Measurements from ENCODE around the gene VGLL4.

Gene VGLL4

DNA sequence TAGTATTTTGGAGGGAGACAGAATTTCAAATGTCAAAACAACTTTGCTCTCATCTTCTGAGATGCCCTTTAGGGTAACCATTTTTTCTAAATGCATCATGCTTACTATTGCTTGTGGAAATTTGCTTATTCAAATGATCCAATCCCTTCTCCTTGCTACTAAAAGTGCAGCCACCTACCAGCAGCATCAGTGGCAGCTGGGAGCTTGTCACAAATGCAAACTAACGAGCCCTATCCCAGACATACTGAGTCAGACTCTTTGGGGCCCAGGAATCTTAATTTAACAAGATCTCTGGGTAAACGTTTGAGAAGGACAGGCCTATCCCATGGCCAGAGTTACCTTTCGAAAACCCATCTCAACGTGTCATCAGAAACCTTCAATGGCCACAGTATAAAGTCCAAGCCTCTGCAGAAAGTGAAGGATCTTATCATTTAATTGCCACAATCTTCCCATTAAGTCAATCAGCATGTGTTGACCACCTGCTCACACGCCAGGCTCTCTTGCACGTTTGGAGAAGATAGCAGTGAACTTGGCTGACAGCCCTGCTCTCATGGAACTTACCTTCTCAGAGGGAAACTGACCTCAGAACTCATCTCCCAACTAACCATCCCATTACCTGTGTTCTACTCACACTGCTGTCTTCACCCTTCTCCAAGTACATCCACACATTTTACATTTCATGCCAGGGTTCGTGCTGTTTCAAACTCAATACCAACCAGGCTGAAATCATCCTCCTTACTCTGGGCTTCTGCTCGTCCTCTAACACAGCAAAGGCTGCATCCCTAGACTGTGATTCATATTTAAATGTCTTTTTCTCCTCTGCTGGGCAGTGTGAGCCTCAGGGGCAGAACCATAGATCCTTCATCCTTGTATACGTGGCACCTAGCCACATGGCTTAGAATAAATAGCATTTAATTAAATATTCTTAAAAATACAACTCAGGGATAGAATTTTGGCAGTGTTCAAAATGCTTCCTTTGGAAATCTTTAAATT is 24.8 kb upstream of the VGLL4 start:
- H3K27me3 ChIP-seq (ENCODE audit: control insufficient read depth in 1 of 2, insufficient read depth in 2 of 2, low read length in 2 of 2), result no peaks in the 10 kb centered on the region
- H3K4me3 ChIP-seq (ENCODE audit: low read depth in 1 of 2, low read length in 2 of 2), result no peak overlapping the region
- no peaks in the 10 kb centered on the region for H3K36me3 ChIP-seq (ENCODE audit: insufficient read depth, low read length)
- H3K9ac ChIP-seq (ENCODE audit: low read length), result no peak overlapping the region
- no peak overlapping the region for H3K27ac ChIP-seq (ENCODE audit: low read depth, low read length)
- peaks cover 6% of the 10 kb centered on the region for H3K4me1 ChIP-seq (ENCODE audit: insufficient read depth, low read length)
- no peaks in the 10 kb centered on the region for H3K9me3 ChIP-seq (ENCODE audit: low read length)

DNA sequence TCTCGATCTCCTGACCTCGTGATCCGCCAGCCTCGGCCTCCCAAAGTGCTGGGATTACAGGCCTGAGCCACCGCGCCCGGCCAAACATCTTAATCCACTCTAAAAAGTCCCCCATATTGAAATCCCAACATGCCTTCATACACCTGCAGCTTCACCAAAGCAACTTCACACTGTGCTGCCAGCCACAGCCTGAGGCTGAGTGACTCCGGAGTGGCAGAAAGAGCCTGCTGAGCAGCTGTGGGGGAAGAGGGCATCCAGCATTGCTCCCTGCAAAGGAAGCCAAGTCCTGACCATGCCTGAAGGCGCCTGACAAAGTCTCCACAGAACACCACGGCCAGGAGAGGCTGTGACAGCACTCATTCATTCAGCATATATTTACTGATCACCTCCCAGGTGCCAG is 21.6 kb upstream of the VGLL4 start:
- no peak overlapping the region for H3K4me3 ChIP-seq (ENCODE audit: low read depth in 1 of 2, low read length in 2 of 2)
- H3K27ac ChIP-seq (ENCODE audit: low read depth, low read length), result no peak overlapping the region
- peaks cover 6% of the 10 kb centered on the region for H3K4me1 ChIP-seq (ENCODE audit: insufficient read depth, low read length)

DNA sequence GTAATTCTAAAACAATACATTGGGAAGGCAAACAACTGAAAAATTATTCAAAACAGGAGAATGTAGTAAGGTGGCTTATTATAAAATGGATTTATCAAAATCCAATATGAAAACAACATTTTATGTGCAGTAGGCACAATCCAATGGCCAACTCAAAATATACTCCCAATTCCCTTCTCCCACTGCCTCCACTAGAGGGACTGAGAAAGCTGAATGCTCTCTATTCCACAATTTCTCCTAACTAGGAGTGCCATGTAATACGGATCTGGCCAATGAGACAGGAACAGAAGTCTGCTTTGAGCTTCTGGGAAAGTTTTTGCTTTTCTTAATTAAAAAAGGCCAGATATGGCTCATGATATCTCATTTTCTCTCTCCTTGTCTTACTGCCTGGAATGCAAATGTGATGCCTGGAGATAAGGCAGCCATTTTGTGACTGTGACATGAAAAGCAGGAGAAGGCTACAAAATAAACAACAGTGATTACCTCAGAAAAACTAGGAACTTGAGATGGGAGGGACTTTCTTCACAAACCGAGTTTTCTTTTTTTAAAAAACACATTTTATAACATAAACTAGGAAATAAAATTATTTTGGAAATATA is 18.8 kb upstream of the VGLL4 start:
- Histone ChIP-seq H3K9me3 (ENCODE audit: low read length) (no peaks in the 10 kb centered on the region), H3K36me3 (ENCODE audit: insufficient read depth, low read length) (no peaks in the 10 kb centered on the region), H3K4me1 (ENCODE audit: insufficient read depth, low read length) (peaks cover 1% of the 10 kb centered on the region), H3K9ac (ENCODE audit: low read length) (no peak overlapping the region), H3K27ac (ENCODE audit: low read depth, low read length) (no peak overlapping the region), H3K27me3 (ENCODE audit: control insufficient read depth in 1 of 2, insufficient read depth in 2 of 2, low read length in 2 of 2) (no peaks in the 10 kb centered on the region), H3K4me3 (ENCODE audit: low read depth in 1 of 2, low read length in 2 of 2) (no peak overlapping the region)

More for the DNA sequence above, 21.6 kb upstream of the VGLL4 start:
- Histone ChIP-seq H3K9me3 (ENCODE audit: low read length) (no peaks in the 10 kb centered on the region), H3K27me3 (ENCODE audit: control insufficient read depth in 1 of 2, insufficient read depth in 2 of 2, low read length in 2 of 2) (no peaks in the 10 kb centered on the region), H3K9ac (ENCODE audit: low read length) (no peak overlapping the region), H3K36me3 (ENCODE audit: insufficient read depth, low read length) (no peaks in the 10 kb centered on the region)

DNA sequence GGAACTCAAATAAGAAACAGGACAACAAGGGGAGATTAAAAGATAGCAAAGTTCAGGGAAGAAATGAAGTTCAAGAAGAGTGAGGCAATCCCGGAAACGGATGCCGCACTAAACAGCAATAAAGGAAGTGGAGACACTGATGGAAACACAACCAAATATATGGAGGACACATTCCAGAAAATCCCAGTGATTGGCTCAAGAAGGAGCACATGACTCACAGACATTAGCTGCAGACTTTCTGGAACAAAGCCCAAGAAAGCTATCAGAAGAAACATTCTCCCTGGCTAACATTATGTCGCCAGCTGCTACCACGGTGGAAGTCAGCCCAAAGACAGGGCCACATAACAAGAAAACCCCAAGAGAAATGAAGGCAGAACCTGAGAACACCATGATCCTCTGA is 18.1 kb upstream of the VGLL4 start:
- H3K36me3 ChIP-seq (ENCODE audit: insufficient read depth, low read length), result no peaks in the 10 kb centered on the region
- H3K9ac ChIP-seq (ENCODE audit: low read length), result no peak overlapping the region
- H3K4me3 ChIP-seq (ENCODE audit: low read depth in 1 of 2, low read length in 2 of 2), result no peak overlapping the region
- no peaks in the 10 kb centered on the region for H3K27me3 ChIP-seq (ENCODE audit: control insufficient read depth in 1 of 2, insufficient read depth in 2 of 2, low read length in 2 of 2)
- no peaks in the 10 kb centered on the region for H3K9me3 ChIP-seq (ENCODE audit: low read length)
- no peak overlapping the region for H3K27ac ChIP-seq (ENCODE audit: low read depth, low read length)
- peaks cover 6% of the 10 kb centered on the region for H3K4me1 ChIP-seq (ENCODE audit: insufficient read depth, low read length)

DNA sequence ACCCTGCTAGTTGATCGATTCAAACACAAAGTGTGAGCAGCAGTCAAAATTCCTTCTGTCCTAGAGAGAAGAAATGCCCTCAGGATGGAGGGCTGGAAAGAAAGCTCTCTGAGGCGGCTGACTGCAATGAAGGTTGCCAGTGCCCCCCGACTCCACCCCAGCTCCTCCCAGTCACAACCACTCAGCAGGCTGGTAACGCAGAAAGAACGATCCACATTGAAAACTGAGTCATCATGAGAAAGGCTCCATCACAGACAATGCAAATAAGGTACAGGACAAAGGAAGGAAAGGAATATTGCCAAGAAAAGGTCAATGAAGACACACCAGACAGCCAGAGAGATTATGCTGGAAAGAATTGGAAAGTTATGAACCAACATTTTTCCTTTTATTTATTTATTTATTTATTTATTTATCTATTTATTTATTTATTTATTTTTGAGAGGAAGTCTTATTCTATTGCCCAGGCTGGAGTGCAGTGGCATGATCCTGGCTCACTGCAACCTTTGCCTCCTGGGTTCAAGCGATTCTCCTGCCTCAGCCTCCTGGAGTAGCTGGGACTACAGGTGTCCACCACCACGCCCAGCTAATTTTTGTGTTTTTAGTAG is 17.4 kb upstream of the VGLL4 start:
- Histone ChIP-seq H3K4me3 (ENCODE audit: low read depth in 1 of 2, low read length in 2 of 2) (no peak overlapping the region), H3K9ac (ENCODE audit: low read length) (no peak overlapping the region), H3K4me1 (ENCODE audit: insufficient read depth, low read length) (peaks cover 6% of the 10 kb centered on the region), H3K9me3 (ENCODE audit: low read length) (no peaks in the 10 kb centered on the region), H3K27ac (ENCODE audit: low read depth, low read length) (no peak overlapping the region), H3K27me3 (ENCODE audit: control insufficient read depth in 1 of 2, insufficient read depth in 2 of 2, low read length in 2 of 2) (no peaks in the 10 kb centered on the region), H3K36me3 (ENCODE audit: insufficient read depth, low read length) (no peaks in the 10 kb centered on the region)

DNA sequence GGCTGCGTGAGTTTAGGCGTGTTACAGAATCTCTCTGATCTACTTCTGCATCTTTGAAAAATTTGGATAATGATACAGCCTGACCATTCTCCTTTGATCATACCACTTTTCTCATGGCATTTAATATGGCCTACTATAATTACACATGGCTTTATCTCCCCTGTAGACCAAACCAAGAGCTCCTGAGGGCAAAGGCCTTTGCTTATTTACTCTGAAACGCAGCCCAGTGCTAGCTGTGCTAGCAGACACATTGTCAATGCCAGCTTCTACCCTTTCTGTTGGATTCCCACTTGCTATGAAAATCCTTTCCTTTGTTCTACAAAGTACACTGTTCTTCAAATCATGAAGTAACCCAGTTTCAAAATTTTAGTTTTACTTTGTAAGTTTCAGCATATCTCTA is 16.5 kb upstream of the VGLL4 start:
- Histone ChIP-seq H3K36me3 (ENCODE audit: insufficient read depth, low read length) (no peaks in the 10 kb centered on the region), H3K9me3 (ENCODE audit: low read length) (no peaks in the 10 kb centered on the region), H3K27ac (ENCODE audit: low read depth, low read length) (no peak overlapping the region), H3K4me3 (ENCODE audit: low read depth in 1 of 2, low read length in 2 of 2) (no peak overlapping the region), H3K4me1 (ENCODE audit: insufficient read depth, low read length) (peaks cover 6% of the 10 kb centered on the region), H3K9ac (ENCODE audit: low read length) (no peak overlapping the region), H3K27me3 (ENCODE audit: control insufficient read depth in 1 of 2, insufficient read depth in 2 of 2, low read length in 2 of 2) (no peaks in the 10 kb centered on the region)

DNA sequence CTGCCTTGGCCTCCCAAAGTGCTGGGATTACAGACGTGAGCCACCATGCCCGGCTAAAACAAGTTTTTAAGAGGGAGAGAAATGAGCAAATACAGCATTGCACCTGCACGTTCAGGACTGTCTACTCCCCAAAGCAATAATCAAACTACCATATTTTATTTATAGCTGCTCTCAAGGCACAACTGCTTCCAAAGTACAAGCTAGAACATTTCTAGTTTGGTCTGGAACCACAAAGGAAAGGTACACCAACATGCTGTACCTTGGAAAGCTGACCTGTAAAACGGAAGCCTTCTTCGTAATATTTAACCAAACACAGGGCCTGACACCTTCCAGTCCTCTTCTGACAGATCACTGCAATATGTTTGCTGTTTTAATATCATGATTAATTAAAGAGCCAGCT is 14.5 kb upstream of the VGLL4 start:
- Histone ChIP-seq H3K9me3 (ENCODE audit: low read length) (no peaks in the 10 kb centered on the region), H3K4me3 (ENCODE audit: low read depth in 1 of 2, low read length in 2 of 2) (no peak overlapping the region), H3K9ac (ENCODE audit: low read length) (no peak overlapping the region), H3K36me3 (ENCODE audit: insufficient read depth, low read length) (no peaks in the 10 kb centered on the region), H3K27ac (ENCODE audit: low read depth, low read length) (no peak overlapping the region), H3K4me1 (ENCODE audit: insufficient read depth, low read length) (peaks cover 6% of the 10 kb centered on the region), H3K27me3 (ENCODE audit: control insufficient read depth in 1 of 2, insufficient read depth in 2 of 2, low read length in 2 of 2) (no peaks in the 10 kb centered on the region)

DNA sequence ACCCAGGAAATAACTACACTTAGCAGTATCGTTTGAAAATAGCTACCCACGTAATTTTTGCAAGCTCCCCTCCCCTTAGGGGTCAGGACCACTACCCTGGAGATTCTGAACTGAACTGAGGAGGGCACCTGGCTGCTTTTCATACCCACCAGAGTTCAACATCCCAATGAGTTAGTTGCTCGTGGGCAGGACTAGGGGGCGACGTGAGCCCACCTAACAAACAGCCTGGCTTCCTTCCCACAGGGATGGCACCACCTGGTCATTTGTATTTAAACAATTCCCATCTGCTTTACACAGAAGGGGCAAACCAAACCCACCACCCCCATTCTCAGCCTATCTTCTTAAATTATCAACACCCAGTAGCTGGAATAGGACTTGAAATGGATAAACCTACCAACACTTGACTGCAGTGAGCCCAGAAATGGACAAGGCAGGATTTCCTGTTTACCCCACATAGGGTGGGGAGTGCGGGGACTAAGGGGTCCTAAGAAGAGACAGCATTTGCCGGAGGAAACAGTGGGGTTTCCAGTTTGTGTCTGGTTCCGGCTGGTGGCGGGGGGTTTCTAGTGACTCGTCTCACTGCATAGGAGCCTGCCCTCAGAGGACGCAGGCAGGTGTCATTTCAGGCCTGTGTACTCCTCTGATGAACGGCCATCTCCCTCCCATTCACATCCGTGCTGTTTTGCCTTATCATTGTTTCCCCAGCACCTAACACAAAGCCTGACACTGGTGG is 11.6 kb upstream of the VGLL4 start:
- Histone ChIP-seq H3K9me3 (ENCODE audit: low read length) (no peaks in the 10 kb centered on the region), H3K36me3 (ENCODE audit: insufficient read depth, low read length) (no peaks in the 10 kb centered on the region), H3K27ac (ENCODE audit: low read depth, low read length) (no peak overlapping the region), H3K4me3 (ENCODE audit: low read depth in 1 of 2, low read length in 2 of 2) (no peak overlapping the region), H3K4me1 (ENCODE audit: insufficient read depth, low read length) (peaks cover 6% of the 10 kb centered on the region), H3K27me3 (ENCODE audit: control insufficient read depth in 1 of 2, insufficient read depth in 2 of 2, low read length in 2 of 2) (no peaks in the 10 kb centered on the region), H3K9ac (ENCODE audit: low read length) (no peak overlapping the region)

DNA sequence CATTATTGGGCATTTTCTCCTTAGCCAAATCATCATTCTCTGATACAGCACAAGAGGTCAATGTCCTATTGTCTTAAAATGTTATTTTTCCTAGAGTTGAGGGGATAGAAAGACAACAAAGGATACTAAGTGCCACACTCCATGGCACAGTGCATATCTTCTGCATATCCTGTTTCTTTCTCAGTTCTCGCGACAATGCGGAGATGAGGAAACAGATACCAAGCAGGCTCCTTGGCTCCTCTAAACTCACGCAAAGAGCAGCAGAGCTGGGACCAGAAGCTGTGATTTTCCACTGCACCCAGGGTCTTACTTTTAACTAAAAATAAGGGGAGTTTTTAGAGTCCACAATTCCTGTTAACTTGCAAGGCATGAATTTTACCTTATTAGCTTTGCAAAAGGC is 10.5 kb upstream of the VGLL4 start:
- no peak overlapping the region for H3K27ac ChIP-seq (ENCODE audit: low read depth, low read length)
- no peaks in the 10 kb centered on the region for H3K9me3 ChIP-seq (ENCODE audit: low read length)
- peaks cover 6% of the 10 kb centered on the region for H3K4me1 ChIP-seq (ENCODE audit: insufficient read depth, low read length)
- H3K4me3 ChIP-seq (ENCODE audit: low read depth in 1 of 2, low read length in 2 of 2), result no peak overlapping the region
- no peaks in the 10 kb centered on the region for H3K36me3 ChIP-seq (ENCODE audit: insufficient read depth, low read length)
- no peaks in the 10 kb centered on the region for H3K27me3 ChIP-seq (ENCODE audit: control insufficient read depth in 1 of 2, insufficient read depth in 2 of 2, low read length in 2 of 2)
- no peak overlapping the region for H3K9ac ChIP-seq (ENCODE audit: low read length)

DNA sequence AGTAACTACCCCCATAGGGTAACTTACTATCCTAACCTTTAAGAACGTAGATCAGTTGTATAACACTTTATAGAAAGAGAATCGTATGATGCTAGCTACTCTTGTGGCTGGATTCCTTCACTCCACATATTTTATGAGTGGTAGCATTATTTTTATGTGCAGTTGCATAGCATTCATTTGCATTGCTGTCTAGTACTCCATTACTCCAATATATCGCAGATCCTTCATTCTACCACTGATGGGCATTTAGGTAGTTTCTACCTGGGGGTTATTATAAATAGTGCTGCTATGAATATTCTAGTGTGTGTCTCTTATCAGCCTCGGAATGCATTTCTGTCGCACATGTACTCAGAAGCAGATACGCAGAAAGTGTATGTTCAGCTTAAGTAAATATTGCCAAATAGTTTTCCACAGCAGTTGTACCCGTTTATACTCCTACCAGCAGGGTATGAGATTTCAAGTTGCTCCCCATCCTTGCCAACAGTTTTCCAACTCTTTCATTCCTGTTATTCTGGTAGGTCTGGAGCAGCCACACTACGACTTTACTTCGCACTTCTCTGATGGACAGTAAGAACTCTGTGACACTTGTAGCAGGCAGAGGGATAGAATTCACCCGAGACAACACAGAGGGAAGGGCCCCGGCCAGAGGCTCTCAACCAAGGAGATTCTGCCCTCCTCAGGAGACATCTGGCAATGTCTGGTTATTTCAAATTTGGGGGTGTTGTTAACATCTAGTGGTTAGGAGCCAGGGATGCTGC is 9.8 kb upstream of the VGLL4 start:
- Histone ChIP-seq H3K9ac (ENCODE audit: low read length) (no peak overlapping the region), H3K27ac (ENCODE audit: low read depth, low read length) (no peak overlapping the region), H3K4me1 (ENCODE audit: insufficient read depth, low read length) (peaks cover 6% of the 10 kb centered on the region), H3K9me3 (ENCODE audit: low read length) (no peaks in the 10 kb centered on the region), H3K36me3 (ENCODE audit: insufficient read depth, low read length) (no peaks in the 10 kb centered on the region), H3K27me3 (ENCODE audit: control insufficient read depth in 1 of 2, insufficient read depth in 2 of 2, low read length in 2 of 2) (no peaks in the 10 kb centered on the region), H3K4me3 (ENCODE audit: low read depth in 1 of 2, low read length in 2 of 2) (no peak overlapping the region)
